ENCODE results near the gene MAP2K5.

MAP2K5 gene

DNA sequence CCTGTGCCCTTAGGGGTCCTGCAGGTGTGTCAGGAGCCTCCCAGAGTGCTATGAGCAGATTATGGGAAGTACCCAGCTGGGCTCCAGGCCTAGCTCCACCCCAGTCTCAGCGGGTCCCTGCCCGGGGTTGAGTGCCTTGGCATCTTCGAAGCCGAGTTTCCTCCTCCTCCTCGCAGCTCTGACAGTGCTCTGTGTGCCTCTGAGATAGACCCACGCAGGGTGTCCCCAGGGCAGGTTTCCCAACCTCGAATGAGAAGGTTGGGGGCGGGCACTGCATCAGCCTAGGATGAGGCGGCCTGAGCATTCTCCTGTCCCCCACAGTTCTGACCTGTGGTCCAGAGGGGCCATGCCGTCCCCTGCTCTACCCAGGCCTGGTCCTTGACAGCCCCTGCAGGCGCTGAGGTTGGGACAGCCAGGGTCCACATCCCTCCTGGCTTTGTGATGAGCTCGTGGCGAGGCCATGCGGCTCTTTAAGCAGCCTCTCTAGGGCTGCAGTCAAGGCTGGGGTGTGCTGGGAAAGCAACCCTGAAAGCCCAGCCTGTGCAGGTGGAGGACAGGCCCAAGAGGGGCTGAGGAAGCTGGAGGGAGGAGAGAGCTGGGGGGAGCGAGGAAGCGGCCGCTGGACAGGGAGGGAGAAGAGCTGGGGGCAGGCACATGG lies 262.6 kb downstream of the MAP2K5 start:
- DNase-seq (ENCODE audit: low spot score in 2 of 2): no peak
- Mint-ChIP-seq H3K4me1 (peaks cover 11% of the 10 kb centered on the region), H3K27ac (peak overlapping the region; percentile 60), H3K27me3 (no peaks in the 10 kb centered on the region), H3K36me3 (peaks cover 11% of the 10 kb centered on the region), H3K4me3 (no peak overlapping the region), H3K9me3 (no peaks in the 10 kb centered on the region)
- ATAC-seq (ENCODE audit: low read depth): no peak

DNA sequence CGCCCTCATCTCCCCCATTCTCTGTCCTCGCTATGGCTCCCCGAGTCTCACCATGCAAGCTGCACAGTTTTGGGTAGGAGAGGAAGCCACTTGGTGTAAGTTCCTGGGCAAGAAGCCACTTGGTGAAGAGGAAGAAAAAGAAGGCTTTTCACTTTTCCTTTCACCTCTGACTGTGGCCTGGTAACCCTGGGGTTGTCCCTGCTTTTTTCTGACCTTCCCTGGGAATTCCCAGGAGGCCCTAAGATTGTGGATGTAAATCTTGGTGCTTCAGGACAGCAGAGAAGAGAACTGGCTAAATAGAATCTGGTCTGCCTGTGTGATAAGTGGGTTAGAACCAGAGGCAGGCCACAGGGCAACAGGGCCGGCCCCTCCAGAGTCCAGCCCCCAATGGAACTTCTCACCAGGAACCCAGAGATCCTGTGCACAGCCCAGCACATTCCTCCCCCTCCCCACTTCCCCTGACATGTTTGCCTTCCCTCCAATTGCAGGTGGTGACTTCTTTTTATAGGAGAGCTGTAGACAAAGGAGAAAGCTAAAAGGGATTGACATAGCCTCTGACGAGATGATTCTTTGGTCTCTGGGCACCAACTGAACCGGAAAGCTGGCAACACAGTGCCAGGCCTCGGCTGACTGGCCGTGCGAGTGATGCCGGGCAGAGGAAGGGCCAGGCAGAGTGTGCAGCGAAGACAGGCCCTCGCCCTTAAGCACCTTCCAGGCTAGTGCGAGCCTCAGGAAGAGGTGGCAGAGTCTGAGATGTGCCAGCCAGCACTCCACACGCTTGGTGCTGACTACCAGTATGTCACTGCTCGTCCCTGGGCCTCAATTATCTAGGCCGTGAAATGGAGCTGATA lies 263.4 kb downstream of the MAP2K5 start:
- Mint-ChIP-seq H3K36me3 (peaks cover 11% of the 10 kb centered on the region), H3K27ac (peak overlapping the region; percentile 60), H3K27me3 (no peaks in the 10 kb centered on the region), H3K9me3 (no peaks in the 10 kb centered on the region), H3K4me1 (peaks cover 11% of the 10 kb centered on the region), H3K4me3 (no peak overlapping the region)
- no peak for DNase-seq (ENCODE audit: low spot score in 2 of 2)
- ATAC-seq (ENCODE audit: low read depth): no peak

DNA sequence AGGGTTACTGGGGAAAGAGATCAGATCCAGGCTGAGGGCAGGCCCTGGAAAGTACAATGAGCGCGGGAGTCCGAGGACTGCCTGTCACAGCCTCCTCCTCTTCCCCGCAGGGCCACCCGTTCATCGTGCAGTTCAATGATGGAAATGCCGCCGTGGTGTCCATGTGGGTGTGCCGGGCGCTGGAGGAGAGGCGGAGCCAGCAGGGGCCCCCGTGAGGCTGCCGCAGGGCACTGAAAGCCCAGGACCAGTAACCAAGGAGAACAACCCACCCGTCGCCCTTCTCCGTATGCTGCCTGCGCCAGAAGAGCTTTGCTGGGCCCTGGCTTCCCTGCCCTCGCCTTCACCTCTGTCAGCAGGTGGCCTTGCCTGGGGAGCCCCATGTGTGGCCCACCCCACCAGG lies 264.0 kb downstream of the MAP2K5 start:
- Mint-ChIP-seq H3K4me3 (no peak overlapping the region), H3K36me3 (peaks cover 11% of the 10 kb centered on the region), H3K4me1 (peaks cover 9% of the 10 kb centered on the region), H3K27ac (no peak overlapping the region), H3K27me3 (no peaks in the 10 kb centered on the region), H3K9me3 (no peaks in the 10 kb centered on the region)
- DNase-seq (ENCODE audit: low spot score in 2 of 2): no peak
- no peak for ATAC-seq (ENCODE audit: low read depth)

DNA sequence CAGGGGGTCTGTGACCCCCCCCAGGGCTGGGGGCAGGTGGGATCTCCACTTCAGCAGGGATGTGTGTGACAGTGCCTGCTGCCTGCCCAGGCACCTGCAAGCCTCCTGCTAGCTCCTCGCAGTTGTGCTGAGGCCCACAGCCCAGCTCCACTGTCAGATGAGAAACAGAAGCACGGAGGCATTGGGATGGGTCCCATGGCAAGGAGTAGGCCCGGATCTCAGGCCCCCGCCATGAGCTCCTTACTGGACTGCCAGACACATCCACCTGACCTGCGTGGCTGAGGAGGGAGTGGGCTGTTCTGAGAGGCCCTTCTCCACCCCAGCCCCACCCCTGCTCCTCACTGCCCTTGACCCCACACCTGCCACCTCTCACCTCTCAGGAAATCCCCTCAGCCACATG lies 264.6 kb downstream of the MAP2K5 start:
- Mint-ChIP-seq H3K4me1 (peaks cover 9% of the 10 kb centered on the region), H3K36me3 (peaks cover 11% of the 10 kb centered on the region), H3K27ac (no peak overlapping the region), H3K4me3 (no peak overlapping the region), H3K27me3 (no peaks in the 10 kb centered on the region), H3K9me3 (no peaks in the 10 kb centered on the region)
- ATAC-seq (ENCODE audit: low read depth) (no peak), DNase-seq (ENCODE audit: low spot score in 2 of 2) (no peak)

DNA sequence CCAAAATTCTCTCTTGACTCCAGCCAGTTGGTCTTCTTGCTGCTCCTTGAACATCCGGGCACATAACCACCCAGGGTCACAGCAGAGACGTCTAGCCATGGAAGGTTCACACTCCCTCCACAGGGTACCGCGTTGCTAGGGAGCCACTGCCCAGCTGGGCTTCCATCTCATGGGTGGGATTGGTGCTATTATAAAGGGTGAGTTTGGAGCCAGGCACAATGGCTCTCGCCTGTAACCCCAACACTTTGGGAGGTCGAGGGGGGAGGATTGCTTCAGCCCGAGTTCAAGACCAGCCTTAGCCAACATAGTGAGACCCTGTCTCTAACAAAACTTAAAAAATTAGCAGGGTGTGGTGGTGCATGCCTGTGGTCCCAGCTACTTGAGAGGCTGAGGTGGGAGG lies 265.3 kb downstream of the MAP2K5 start:
- H3K4me3 Mint-ChIP-seq: no peak overlapping the region
- H3K9me3 Mint-ChIP-seq: no peaks in the 10 kb centered on the region
- peaks cover 5% of the 10 kb centered on the region for H3K4me1 Mint-ChIP-seq
- no peaks in the 10 kb centered on the region for H3K27me3 Mint-ChIP-seq
- ATAC-seq (ENCODE audit: low read depth) (no peak), DNase-seq (ENCODE audit: low spot score in 2 of 2) (no peak)
- H3K36me3 Mint-ChIP-seq: peaks cover 9% of the 10 kb centered on the region
- H3K27ac Mint-ChIP-seq: no peak overlapping the region

DNA sequence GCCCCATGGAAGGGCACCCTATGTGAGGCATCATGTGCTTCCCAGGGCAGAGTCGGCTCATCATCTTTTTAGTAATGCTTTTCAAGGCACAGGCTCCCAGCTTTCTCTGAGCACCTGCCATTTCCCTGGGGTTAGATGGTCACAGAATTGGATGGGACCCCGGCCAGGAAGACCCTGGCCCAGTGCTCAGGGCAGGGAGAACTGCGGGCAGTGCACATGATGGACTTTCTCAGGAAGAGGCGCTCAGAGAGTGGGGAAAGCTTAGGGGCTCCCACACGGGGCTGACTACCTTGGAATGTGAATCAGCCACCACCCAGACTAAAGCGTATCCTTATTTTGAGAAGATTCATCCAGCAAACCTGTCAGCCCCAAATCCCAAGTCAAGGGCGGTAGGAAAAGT lies 266.3 kb downstream of the MAP2K5 start:
- DNase-seq (ENCODE audit: low spot score in 2 of 2) (no peak), ATAC-seq (ENCODE audit: low read depth) (no peak)
- Mint-ChIP-seq H3K36me3 (peaks cover 9% of the 10 kb centered on the region), H3K27me3 (no peaks in the 10 kb centered on the region), H3K27ac (no peak overlapping the region), H3K9me3 (no peaks in the 10 kb centered on the region), H3K4me1 (no peaks in the 10 kb centered on the region), H3K4me3 (no peak overlapping the region)

DNA sequence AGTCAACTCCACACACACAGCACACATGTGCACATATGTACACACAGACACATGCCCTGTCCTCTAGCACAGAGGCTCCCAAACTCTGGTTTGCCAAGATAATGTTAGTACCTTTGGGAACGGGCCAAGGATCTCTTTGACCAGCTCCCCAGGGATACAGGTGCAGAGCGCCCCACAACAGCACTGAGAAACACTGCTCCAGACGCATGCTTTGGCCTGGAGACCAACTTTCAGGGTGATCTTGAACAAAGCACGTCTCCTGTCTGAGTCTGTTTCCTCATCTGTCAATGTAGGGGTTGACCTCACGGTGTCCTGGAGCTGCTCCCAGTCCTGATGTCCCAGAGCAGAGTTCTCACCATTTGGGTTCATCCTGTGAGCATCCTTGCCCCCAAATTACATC lies 266.9 kb downstream of the MAP2K5 start:
- no peaks in the 10 kb centered on the region for H3K9me3 Mint-ChIP-seq
- H3K36me3 Mint-ChIP-seq: peaks cover 9% of the 10 kb centered on the region
- no peaks in the 10 kb centered on the region for H3K4me1 Mint-ChIP-seq
- H3K27ac Mint-ChIP-seq: no peak overlapping the region
- ATAC-seq (ENCODE audit: low read depth) (no peak), DNase-seq (ENCODE audit: low spot score in 2 of 2) (no peak)
- no peak overlapping the region for H3K4me3 Mint-ChIP-seq
- H3K27me3 Mint-ChIP-seq: no peaks in the 10 kb centered on the region

DNA sequence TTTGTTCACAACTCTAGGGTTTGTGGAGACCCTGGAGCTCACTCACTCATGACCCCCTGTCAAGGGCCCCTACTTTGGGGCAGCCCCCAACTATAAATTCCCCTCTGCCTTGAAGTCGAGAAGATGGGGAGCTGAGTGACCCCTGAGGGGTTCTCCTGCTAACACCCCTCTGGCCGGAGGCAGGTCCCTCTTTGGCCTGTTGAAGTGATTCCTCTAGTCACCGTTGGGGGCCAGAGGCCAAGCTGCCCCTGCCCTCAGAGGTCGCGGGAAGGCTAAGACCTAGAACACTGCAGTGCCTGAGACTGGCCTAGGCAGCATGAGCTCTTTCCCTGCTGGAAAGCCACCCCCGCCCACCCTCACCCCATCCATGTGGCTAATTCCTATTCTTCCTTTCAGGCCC lies 267.4 kb downstream of the MAP2K5 start:
- no peak overlapping the region for H3K4me3 Mint-ChIP-seq

DNA sequence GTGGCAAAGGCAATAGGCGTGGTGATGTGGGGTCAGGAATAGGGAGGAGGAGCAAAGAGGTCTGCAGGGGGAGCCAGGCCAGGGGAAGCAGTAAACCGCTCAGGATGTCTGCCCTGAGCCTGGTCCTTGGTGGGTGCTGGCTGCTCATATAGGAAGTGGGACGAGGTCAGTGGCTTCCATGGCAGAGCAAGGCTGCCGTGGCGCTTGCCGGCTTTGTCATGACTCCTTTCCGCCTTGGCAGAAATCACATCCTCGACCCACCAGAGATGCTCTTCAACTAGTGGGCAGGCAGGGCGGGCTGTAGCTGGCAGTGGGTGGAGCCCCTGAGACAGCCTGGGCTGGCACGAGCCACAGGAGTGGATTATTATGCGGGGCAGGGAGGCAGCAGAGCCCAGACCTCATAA lies 269.7 kb downstream of the MAP2K5 start:
- H3K9me3 Mint-ChIP-seq: no peaks in the 10 kb centered on the region
- H3K27ac Mint-ChIP-seq: no peak overlapping the region
- DNase-seq (ENCODE audit: low spot score in 2 of 2) (no peak), ATAC-seq (ENCODE audit: low read depth) (no peak)
- no peak overlapping the region for H3K4me3 Mint-ChIP-seq
- no peaks in the 10 kb centered on the region for H3K4me1 Mint-ChIP-seq
- peaks cover 11% of the 10 kb centered on the region for H3K36me3 Mint-ChIP-seq
- peaks cover 5% of the 10 kb centered on the region for H3K27me3 Mint-ChIP-seq

More for the DNA sequence above, 267.4 kb downstream of the MAP2K5 start:
- H3K4me1 Mint-ChIP-seq: no peaks in the 10 kb centered on the region
- no peaks in the 10 kb centered on the region for H3K27me3 Mint-ChIP-seq
- H3K27ac Mint-ChIP-seq: no peak overlapping the region
- H3K9me3 Mint-ChIP-seq: no peaks in the 10 kb centered on the region
- ATAC-seq (ENCODE audit: low read depth) (no peak), DNase-seq (ENCODE audit: low spot score in 2 of 2) (no peak)
- H3K36me3 Mint-ChIP-seq: peaks cover 9% of the 10 kb centered on the region

DNA sequence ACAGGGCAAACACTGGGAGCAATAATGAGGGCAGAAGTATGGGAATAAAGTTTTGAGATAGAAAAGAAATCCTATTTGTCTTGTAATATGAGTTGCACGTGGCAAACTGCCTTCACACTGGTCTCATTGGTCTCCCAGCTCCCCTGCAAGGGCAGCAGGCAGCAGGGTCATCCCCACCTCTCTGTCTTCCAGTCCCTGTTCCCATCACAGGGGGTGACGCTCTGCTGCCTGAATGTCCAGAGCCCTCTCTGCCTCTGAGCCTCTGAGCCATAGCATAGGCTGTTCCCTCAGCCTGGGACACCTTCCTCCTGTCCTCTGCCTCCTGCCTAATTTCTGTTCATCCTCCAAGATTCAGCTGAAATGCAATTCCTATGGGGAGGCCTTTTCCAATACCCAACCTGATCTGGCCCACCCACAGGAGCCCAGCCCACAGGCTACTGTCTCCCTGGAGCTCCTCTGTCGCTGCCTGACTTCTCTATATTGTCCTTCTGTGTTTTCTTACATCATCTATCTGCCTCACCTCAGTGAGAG lies 270.7 kb downstream of the MAP2K5 start:
- no peak for ATAC-seq (ENCODE audit: low read depth)
- Mint-ChIP-seq H3K9me3 (no peaks in the 10 kb centered on the region), H3K27ac (no peak overlapping the region)

DNA sequence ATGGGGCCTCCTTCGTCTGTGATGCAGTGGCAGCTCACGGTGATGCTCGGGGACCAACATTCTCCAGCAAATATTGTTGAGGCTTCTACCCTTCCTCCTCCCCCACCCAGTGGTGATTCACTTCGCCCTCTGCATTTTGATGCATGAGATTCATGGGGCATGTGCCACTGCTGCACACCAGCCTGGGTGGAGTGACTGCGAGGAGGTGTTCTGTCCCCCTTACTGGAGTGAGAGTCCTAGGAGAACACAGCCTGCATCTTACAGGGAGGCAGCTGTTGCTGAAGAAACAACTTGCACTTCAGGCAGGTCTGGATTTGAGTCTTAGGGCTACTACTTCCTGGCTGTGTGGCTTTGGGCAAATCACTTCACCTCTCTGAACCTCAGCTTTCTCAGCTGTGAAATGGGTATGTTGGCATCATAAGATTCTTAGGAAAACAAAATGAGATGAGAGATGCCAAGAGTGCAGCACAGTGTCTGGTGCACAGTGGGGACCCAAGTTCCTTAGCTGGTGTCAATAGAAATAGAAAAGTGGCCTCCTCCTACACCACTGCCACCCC lies 272.6 kb downstream of the MAP2K5 start:
- Mint-ChIP-seq H3K4me3 (no peak overlapping the region), H3K4me1 (no peaks in the 10 kb centered on the region), H3K27me3 (peaks cover 14% of the 10 kb centered on the region), H3K9me3 (no peaks in the 10 kb centered on the region), H3K27ac (no peak overlapping the region), H3K36me3 (peaks cover 3% of the 10 kb centered on the region)
- DNase-seq (ENCODE audit: low spot score in 2 of 2) (no peak), ATAC-seq (ENCODE audit: low read depth) (no peak)

More for the DNA sequence above, 270.7 kb downstream of the MAP2K5 start:
- no peak for DNase-seq (ENCODE audit: low spot score in 2 of 2)
- Mint-ChIP-seq H3K36me3 (peaks cover 6% of the 10 kb centered on the region), H3K4me3 (no peak overlapping the region), H3K27me3 (peaks cover 6% of the 10 kb centered on the region), H3K4me1 (no peaks in the 10 kb centered on the region)

DNA sequence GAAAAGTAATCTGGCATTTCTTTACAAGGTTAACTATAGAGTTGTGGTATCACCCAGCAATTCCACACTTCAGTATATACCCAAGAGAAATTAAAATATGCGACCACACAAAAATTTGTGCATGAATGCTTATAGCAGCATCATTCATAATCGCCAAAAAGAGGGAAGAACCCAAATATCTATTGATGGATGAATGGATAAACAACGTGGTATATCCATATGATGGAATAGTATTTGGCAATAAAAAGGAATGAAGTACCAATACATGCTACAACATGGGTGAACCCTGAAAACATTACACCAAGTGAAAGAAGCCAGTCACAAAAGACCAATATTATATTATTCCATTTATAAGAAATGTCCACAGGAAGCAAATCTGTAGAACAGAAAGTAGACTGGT lies 274.2 kb downstream of the MAP2K5 start:
- peaks cover 5% of the 10 kb centered on the region for H3K36me3 Mint-ChIP-seq
- no peak overlapping the region for H3K4me3 Mint-ChIP-seq
- no peaks in the 10 kb centered on the region for H3K9me3 Mint-ChIP-seq
- DNase-seq (ENCODE audit: low spot score in 2 of 2) (no peak), ATAC-seq (ENCODE audit: low read depth) (no peak)
- no peak overlapping the region for H3K27ac Mint-ChIP-seq
- peaks cover 25% of the 10 kb centered on the region for H3K27me3 Mint-ChIP-seq
- H3K4me1 Mint-ChIP-seq: peaks cover 7% of the 10 kb centered on the region

DNA sequence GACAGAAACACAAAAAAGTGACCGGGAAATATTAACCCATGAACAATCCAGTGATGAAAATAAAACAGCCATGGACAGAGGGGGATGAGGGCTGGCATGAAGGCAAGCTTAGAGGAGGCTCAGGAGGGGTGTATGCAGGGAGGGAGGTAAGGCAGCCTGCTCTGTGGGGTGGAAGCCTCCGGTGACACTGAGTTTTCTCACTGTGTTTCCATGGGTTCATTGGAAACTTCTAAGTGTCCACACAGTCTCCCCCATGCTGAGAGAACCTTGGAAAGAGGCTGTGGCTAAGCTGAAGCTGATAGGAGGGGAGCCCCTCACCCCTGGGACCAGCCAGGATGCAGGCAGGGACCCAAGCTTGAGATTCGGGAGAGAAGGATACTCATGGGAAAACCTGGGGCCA lies 276.0 kb downstream of the MAP2K5 start:
- Mint-ChIP-seq H3K9me3 (no peaks in the 10 kb centered on the region), H3K36me3 (peaks cover 5% of the 10 kb centered on the region), H3K27ac (no peak overlapping the region), H3K4me3 (no peak overlapping the region), H3K4me1 (peaks cover 16% of the 10 kb centered on the region), H3K27me3 (peaks cover 32% of the 10 kb centered on the region)
- no peak for ATAC-seq (ENCODE audit: low read depth)
- DNase-seq (ENCODE audit: low spot score in 2 of 2): no peak

DNA sequence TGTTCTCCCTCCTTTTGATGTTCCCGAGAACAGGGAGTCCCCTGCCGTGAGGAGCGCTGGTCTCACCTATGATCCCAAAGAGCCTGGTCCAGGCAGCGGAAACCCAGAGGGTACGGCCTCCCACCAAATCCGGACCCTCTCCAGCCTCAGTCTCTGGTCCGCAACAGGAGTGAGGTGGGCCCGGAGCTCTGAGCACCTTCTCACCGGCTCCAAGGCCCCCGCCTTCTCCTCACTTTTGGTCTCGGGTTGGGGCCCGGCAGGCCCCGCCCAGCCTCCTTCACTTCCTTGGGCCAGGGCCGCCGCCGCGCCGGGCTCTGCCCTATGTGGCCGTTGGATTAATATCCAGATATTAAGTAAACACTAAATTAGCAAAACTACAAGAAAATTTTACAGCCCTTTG lies 277.1 kb downstream of the MAP2K5 start:
- no peak for DNase-seq (ENCODE audit: low spot score in 2 of 2)
- Mint-ChIP-seq H3K4me1 (peaks cover 24% of the 10 kb centered on the region), H3K9me3 (no peaks in the 10 kb centered on the region), H3K27ac (no peak overlapping the region), H3K36me3 (peaks cover 5% of the 10 kb centered on the region), H3K4me3 (no peak overlapping the region), H3K27me3 (peaks cover 40% of the 10 kb centered on the region)
- no peak for ATAC-seq (ENCODE audit: low read depth)

Measured in memory B cell (primary cell).